Natural killer cell (primary cell): ENCODE results near the gene IFITM10. TPM values are rescaled to one million over a fixed set of nuclear protein-coding genes. Genes with fewer than 3 reads are reported as not detected.

Source experiments
- ATAC-seq, 3 donors: fragments of 150-1000 bp in 2 of 3; fragments of 200-7000 bp in 1 of 3; cut with Tn5 transposase; 1 replicate in 1 of 3; 2 replicates in 2 of 3; pipeline ENCODE4 v1.10.0; 2021; ENCODE audit warnings: mild to moderate bottlenecking in 2 of 3, moderate library complexity in 2 of 3
- DNase-seq, 2 donors: peaks; one replicate each; pipeline versions ENCODE4 v3.0.0 to v3.0.0-alpha.2; 2013 to 2021; ENCODE audit warnings: mixed read lengths in 1 of 2
- H3K27ac ChIP-seq: one replicate; pipeline ENCODE4 v1.5.1; 2013; ENCODE audit warnings: mild to moderate bottlenecking, low read length
- H3K27me3 ChIP-seq: one replicate; pipeline ENCODE4 v1.6.1; 2013; ENCODE audit warnings: low read length; ENCODE audit not compliant: control insufficient read depth, insufficient read depth
- H3K36me3 ChIP-seq: one replicate; pipeline ENCODE4 v1.6.1; 2013; ENCODE audit warnings: low read length; ENCODE audit not compliant: control insufficient read depth, insufficient read depth
- H3K4me1 ChIP-seq: one replicate; pipeline ENCODE4 v1.6.1; 2013; ENCODE audit warnings: low read length; ENCODE audit not compliant: control insufficient read depth, insufficient read depth
- H3K4me3 ChIP-seq: one replicate; pipeline ENCODE4 v1.5.1; 2013; ENCODE audit warnings: low read length
- H3K9me3 ChIP-seq: one replicate; pipeline ENCODE4 v1.6.1; 2013; ENCODE audit warnings: low read length; ENCODE audit not compliant: control insufficient read depth, insufficient read depth
- H3K27ac Mint-ChIP-seq, 2 donors: one replicate each; pipeline ENCODE4 v1.8.0; 2022; ENCODE audit warnings: mild to moderate bottlenecking in 2 of 2, mixed read lengths in 2 of 2, moderate library complexity in 1 of 2
- H3K27me3 Mint-ChIP-seq, 2 donors: one replicate each; pipeline ENCODE4 v1.8.0; 2022; ENCODE audit warnings: low read depth in 2 of 2, mixed read lengths in 2 of 2
- H3K36me3 Mint-ChIP-seq: one replicate; pipeline ENCODE4 v1.8.0; 2022; ENCODE audit warnings: mixed read lengths
- H3K4me1 Mint-ChIP-seq, 2 donors: one replicate each; pipeline ENCODE4 v1.8.0; 2022; ENCODE audit warnings: mixed read lengths in 2 of 2
- H3K4me3 Mint-ChIP-seq: one replicate; pipeline ENCODE4 v1.8.0; 2022; ENCODE audit warnings: mild to moderate bottlenecking, moderate library complexity, mixed read lengths
- H3K9me3 Mint-ChIP-seq, 2 donors: one replicate each; pipeline ENCODE4 v1.8.0; 2022; ENCODE audit warnings: mixed read lengths in 2 of 2
- WGBS: methylation state at CpG from one replicate; pipeline ENCODE4 v1.1.7; 2013; ENCODE audit warnings: missing lambda C conversion rate; ENCODE audit not compliant: insufficient coverage; 5-methylcytosine and 5-hydroxymethylcytosine counted together
- intact Hi-C: fragments of 100-400 bp; cut with micrococcal nuclease; formaldehyde crosslinking; loops from one replicate; pipeline ENCODE4 v1.14.2; 2022
- total RNA-seq, 4 donors: library from RNA; stranded (reverse); fragments of 120-200 nt in 1 of 4; gene quantifications; one replicate each; pipeline versions ENCODE4 v1.2.3 to v1.2.4, GENCODE V29; 2013 to 2022
- TF ChIP-seq, protein P1 (sequence below): fragments of 200-600 bp; IDR thresholded peaks from one replicate; pipeline ENCODE4 v1.8.0; 2022; ENCODE audit warnings: antibody characterized with exemption

IFITM10 gene
- total RNA-seq, 3 donors from 2014 or later (not counting 1 experiment from before 2014, with no cell fraction given), result 5.5 to 8.1 (median 6.5) TPM

- Mint-ChIP-seq H3K9me3 (no peaks in the 10 kb centered on the region), H3K27ac (peak overlapping the region; percentile 86 to 93), H3K27me3 (no peaks in the 10 kb centered on the region), H3K4me3 (peak overlapping the region; percentile 83), H3K36me3 (no peaks in the 10 kb centered on the region), H3K4me1 (peaks cover 25 to 49% of the 10 kb centered on the region in 2 donors)
- H3K36me3 ChIP-seq, result peaks cover 20% of the 10 kb centered on the region
- H3K4me3 ChIP-seq, result peak overlapping the region; percentile 71
- H3K27me3 ChIP-seq, result no peaks in the 10 kb centered on the region
- H3K9me3 ChIP-seq, result no peaks in the 10 kb centered on the region
- intact Hi-C loops, result no loop called here
- 35% methylated on average over 15 of the region's 16 CpGs for WGBS
- peak overlapping the region; percentile 37 for H3K27ac ChIP-seq
- DNase-seq (no peak), ATAC-seq (no peak)
- TF ChIP-seq, protein P1, sequence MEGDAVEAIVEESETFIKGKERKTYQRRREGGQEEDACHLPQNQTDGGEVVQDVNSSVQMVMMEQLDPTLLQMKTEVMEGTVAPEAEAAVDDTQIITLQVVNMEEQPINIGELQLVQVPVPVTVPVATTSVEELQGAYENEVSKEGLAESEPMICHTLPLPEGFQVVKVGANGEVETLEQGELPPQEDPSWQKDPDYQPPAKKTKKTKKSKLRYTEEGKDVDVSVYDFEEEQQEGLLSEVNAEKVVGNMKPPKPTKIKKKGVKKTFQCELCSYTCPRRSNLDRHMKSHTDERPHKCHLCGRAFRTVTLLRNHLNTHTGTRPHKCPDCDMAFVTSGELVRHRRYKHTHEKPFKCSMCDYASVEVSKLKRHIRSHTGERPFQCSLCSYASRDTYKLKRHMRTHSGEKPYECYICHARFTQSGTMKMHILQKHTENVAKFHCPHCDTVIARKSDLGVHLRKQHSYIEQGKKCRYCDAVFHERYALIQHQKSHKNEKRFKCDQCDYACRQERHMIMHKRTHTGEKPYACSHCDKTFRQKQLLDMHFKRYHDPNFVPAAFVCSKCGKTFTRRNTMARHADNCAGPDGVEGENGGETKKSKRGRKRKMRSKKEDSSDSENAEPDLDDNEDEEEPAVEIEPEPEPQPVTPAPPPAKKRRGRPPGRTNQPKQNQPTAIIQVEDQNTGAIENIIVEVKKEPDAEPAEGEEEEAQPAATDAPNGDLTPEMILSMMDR, result no peak
- H3K4me1 ChIP-seq, result peaks cover 63% of the 10 kb centered on the region
Observed at GRCh38 chr11:1762537-1763302, 12.3 kb upstream of the IFITM10 start.

DNA sequence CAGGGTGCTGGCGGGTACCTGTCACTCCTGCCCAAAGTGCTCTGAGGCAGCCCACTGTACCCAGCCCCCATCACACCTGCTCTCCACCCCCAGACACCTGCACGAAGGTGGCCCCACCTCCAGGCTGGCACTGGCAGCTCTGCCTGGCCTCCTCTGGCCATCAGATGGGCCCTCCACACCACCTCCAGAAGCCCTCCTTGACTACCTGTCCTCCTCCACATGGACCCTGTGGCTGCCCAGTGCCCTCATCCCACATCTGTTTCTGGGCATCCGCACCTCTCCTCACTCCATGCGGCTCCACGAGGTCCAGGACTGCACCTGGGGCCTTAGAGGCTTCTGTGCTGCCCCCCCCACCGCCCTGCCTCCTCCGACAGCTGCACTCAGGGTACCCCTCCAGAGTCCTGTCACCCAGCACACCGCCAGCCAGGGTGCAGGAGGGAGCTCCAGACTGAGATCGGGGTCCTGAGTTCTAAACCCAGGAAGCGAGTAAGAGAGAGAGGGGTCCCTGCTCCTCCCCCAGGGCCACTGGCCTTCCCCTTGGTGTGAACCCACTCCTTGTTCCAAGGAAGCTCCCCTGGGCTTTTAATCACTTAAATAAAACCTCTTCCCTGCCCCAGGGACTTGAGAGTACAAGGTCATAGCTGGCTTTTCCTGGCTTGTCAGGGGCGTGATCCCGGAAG, 11.6 kb upstream of the IFITM10 start:
- Histone ChIP-seq H3K36me3 (peaks cover 25% of the 10 kb centered on the region), H3K27me3 (no peaks in the 10 kb centered on the region), H3K27ac (peak overlapping the region; percentile 37), H3K4me1 (peaks cover 70% of the 10 kb centered on the region), H3K9me3 (no peaks in the 10 kb centered on the region), H3K4me3 (peak overlapping the region; percentile 71)
- intact Hi-C loops, result no loop called here
- DNase-seq (no peak), ATAC-seq (no peak)
- Mint-ChIP-seq H3K27ac (peak overlapping the region; percentile 86 to 93), H3K4me1 (peaks cover 33 to 56% of the 10 kb centered on the region in 2 donors), H3K4me3 (peak overlapping the region; percentile 83), H3K9me3 (no peaks in the 10 kb centered on the region), H3K27me3 (no peaks in the 10 kb centered on the region), H3K36me3 (no peaks in the 10 kb centered on the region)
- TF ChIP-seq, protein P1, result no peak
- WGBS, result 80% methylated on average over 12 of the region's 12 CpGs

DNA sequence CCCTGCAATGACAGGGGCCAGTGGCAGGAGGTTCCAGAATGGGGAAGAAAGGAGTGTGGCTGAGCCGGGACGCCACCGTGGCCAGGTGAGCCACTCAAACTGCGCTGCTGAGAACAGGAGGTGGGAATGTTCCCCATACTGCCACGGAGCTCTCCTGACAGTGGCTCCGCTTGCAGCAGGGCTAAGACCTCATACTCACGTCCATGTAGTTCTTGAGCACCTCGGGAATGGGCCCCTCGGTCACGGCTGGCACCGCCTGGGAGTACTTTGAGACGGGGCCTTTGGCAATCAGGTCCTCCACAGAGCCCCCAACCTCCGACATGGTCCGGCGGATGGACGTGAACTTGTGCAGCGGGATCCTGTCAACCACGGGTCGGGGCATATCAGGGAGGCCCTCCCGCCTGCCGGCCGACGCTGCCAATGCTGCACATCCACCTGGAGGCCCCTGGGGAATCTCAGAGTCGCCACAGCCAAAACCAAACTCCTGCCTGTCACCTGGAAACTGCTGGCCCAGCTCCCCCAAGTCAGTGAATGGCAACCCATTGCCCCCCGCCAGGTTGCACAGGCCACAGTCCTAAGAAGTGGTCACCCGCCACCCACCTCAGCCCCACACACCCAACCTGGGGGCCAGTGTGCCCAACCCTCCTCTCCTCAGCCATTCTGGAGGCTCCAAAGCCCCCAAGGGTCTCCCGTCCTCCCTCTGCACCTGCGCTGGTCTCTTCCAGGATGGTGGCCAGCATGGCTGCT, 10.9 kb upstream of the IFITM10 start:
- Mint-ChIP-seq H3K27ac (peak overlapping the region; percentile 86 to 93), H3K4me3 (peak overlapping the region; percentile 47), H3K27me3 (no peaks in the 10 kb centered on the region), H3K4me1 (peaks cover 40 to 63% of the 10 kb centered on the region in 2 donors), H3K9me3 (no peaks in the 10 kb centered on the region), H3K36me3 (no peaks in the 10 kb centered on the region)
- Histone ChIP-seq H3K4me1 (peaks cover 77% of the 10 kb centered on the region), H3K9me3 (no peaks in the 10 kb centered on the region), H3K36me3 (peaks cover 30% of the 10 kb centered on the region), H3K27me3 (no peaks in the 10 kb centered on the region), H3K27ac (peak overlapping the region; percentile 83), H3K4me3 (no peak overlapping the region)
- DNase-seq, result no peak
- no peak for ATAC-seq
- TF ChIP-seq, protein P1, result no peak
- intact Hi-C loops, result no loop called here
- WGBS, result 88% methylated on average over 28 of the region's 28 CpGs
